ENCODE measurements around the gene SRSF4.

Gene SRSF4

GRCh38 chr1:29200906-29201594 is 19.4 kb upstream of the SRSF4 start:
- no peak for DNase-seq

GRCh38 chr1:29197993-29198392 is 16.3 kb upstream of the SRSF4 start:
- DNase-seq, result no peak

DNA sequence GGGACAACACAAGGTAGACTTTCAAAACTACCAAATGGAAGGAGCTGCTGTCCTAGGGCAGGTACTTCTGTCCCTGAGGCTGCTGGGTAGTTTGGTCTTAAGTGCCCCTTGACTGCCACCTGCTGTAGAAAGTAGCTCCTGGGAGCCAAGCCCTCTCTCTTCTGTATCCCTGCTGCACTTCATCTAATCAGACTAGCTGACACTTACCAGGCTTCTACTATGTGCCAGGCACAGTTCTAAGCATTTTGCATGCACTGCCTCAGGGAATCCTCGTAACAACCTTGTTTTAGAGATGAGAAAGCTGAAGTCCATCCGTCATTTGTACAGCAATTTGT is 15.9 kb upstream of the SRSF4 start:
- peak; percentile 16 for DNase-seq

DNA sequence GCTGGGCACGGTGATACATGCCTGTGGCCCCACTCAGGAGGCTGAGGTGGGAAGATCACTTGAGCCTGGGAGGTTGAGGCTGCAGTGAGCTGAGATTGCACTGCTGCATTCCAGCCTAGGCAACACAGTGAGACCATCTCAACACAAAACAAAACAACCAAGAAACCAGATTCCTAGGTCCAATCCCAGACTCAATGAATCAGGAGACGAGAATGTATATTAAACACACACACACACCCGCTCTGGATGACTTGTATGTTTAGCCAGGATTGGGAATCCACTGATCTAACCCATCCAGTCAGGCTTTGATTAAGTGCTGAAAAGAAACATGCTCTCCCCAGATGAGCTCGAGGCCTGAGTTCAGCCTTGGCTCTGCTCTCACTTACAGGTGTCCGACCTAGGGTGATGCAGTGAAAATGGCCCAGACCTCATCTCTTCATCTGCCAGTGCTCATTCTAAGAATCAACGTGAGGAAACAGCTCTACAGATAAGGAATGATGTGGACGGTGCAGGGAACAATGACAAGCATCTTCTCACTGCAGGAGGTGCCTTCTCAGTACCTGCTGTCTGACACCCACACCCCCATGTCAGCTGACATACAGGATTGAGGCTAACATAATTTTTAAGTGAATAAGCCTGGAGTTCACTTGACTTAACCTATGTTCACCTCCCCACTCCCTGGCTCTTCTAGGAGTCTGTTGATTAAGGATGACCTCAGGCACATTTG is 15.3 kb upstream of the SRSF4 start:
- DNase-seq, result no peak

DNA sequence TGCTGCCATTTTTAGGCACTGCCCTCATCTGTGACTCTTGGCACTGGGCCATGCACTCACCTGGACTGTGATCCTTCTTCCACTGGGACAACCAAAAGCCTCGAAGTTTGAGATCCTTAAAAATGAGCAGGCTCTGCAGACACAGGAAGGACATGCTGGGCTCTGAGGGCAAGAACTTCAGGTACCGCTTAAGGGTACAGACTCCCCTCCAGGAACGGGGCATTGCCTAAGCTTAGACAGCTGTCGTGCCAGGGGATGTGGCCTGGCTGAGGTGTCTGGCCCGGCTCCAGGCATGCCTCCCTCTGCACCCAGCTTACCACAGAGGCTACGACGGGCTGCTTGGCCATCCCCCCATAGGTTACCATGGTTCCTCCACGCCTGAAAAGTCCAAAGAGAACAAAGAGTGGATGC is 14.2 kb upstream of the SRSF4 start:
- no peak for DNase-seq

GRCh38 chr1:29193879-29194455 is 12.3 kb upstream of the SRSF4 start:
- no peak for DNase-seq

- no peak for DNase-seq
These were observed 9.0 kb upstream of the SRSF4 start for GRCh38 chr1:29190718-29191117.

- no peak for DNase-seq
These were observed 5.0 kb upstream of the SRSF4 start for GRCh38 chr1:29186707-29187106.

DNA sequence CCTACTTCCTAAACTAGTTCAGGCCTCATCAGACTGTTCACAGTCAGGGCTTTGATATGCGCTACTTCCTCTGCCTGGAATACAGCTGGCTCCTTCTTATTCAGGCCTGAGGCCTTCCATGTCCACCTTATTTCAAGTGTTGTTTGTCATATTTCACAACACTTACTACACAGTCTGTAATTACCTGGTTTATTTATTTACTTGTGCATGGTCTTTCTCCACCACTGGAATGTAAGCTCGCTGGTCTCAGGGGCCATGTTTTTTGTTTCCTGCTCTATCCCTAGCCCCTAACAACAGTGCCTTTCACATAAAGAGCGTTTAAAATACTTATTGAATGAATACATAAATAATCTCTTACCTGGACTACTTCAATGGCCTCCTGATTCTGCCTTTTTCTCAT is 4.6 kb upstream of the SRSF4 start:
- no peak for DNase-seq

GRCh38 chr1:29183287-29183686 is 1.6 kb upstream of the SRSF4 start:
- no peak for DNase-seq

DNA sequence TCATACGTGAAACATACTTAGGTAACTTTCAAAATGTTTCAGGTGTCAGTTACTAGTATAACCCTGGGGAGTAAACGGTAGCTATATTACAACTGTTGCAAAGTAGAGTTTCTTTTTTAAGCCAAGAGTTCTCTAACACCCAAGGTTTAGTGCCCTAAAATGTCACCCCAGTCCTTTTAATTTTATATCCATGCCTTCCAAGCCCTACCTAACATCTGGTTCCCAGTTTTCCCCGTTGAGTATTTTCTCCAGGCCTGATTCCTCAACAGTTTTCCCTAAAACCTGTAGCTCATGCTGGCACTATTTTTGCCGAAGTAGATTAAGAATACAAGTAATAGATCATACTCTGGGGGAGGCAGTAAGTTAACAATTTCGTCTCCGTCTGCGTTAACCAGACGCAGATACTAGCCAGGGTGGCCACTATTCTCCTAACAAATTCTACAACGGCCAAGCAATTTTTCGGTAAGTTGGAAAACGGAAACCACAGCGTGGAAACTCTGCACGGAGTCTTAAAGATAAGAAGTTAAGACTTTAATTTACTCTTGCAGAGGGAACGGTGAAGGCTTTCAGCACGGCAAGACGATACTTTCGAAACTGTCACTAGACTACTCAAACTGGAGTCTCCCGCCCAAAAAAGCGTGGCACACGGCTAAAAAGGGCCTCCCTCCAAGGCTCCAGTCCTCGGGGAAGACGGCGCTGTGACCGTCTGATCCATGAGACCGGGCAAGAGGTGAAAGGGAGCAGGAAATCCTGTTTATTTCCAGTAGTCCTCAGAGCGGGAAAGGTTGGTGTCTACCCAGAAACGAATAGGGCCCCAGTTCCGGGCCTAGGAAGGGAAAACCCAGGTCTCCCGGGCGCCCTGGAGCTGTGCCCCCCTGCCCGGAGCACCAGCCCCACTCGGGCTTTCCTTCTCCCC is 945 bp downstream of the SRSF4 start:
- DNase-seq, result no peak

GRCh38 chr1:29179641-29180184 is 2.0 kb downstream of the SRSF4 start:
- no peak for DNase-seq

DNA sequence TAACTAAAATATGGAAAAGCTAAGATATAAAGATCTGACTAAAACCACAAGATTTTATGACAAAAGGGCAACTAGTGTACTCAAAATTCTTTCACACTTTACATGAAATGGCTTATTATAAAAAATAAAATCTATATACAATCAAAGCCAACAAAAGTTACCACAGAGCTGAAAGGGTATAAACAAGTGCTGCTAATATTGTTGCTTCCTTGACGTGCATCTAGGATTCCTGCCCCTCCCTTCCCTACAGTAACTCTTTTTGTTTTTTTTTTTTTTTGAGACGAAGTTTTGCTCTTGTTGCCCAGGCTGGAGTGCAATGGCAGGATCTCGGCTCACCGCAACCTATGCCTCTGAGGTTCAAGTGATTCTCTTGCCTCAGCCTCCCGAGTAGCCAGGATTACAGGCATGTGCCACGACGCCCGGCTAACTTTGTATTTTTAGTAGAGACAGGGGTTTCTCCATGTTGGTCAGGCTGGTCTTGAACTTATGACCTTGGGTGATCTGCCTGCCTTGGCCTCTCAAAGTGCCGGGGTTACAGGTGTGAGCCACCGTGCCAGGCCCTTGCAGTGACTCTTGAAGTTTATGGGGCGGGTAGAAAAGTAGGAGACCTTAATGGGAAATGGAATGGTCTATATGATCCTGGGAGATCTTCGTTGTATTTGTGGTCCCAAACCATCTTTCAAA is 4.5 kb downstream of the SRSF4 start:
- DNase-seq, result no peak

- DNase-seq, result no peak
These were observed 5.1 kb downstream of the SRSF4 start for GRCh38 chr1:29176576-29176975.

GRCh38 chr1:29172415-29172939 is 9.2 kb downstream of the SRSF4 start:
- DNase-seq, result no peak

GRCh38 chr1:29171521-29171920 is 10.2 kb downstream of the SRSF4 start:
- no peak for DNase-seq

DNA sequence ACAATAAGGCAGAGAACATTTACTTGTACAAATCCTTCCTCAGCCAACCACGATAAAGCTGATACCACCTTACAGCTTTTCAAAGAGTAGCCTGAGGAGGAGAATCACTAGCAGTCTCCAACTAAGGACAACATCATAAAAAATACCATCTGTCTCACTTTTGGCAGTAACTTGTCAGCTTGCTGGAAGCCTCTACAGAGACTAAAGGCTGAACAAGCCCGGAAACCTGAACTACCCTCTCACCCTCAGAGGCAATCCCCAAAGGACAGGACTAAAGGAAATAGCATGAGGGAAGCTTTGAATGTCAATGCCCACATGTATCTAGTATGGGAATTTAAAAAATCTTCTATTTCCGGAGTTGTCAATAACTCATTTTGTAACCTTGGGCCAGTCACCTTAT is 10.6 kb downstream of the SRSF4 start:
- DNase-seq, result no peak

DNA sequence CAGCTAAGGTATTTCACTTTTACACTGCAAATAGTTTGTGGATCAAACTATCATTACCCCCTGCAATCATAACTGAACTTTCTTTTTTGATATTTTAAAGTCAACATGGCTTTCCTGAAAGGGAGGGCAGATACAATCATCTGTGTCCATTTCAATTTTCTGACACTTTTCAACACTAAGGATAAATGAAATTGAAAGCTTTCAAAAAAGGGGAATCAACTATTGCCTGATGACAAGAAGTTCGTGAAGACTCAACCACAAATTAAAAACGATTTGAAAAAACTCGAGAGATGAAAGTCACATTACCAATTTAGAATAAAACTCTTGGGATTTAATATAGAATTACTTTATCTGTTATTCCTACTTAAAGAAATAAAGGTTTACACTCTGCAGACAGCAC is 11.7 kb downstream of the SRSF4 start:
- DNase-seq, result no peak

DNA sequence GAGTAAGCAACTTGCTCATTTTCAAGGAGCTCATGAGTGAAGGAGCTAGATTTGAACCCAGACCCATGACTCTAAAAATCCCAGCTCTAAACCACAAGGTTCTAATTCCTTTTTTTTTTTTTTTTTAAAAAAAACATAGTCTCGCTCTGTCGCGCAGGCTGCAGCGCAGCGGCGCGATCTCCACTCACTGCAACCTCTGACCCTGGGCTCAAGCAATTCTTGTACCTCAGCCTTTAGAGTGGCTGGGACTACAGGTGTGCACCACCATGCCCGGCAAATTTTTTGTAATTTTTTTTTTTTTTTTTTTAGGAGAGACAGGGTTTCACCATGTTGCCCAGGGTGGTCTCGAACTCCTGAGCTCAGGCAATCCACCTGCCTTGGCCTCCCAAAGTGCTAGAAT is 13.8 kb downstream of the SRSF4 start:
- no peak for DNase-seq

- no peak for DNase-seq
These were observed 15.3 kb downstream of the SRSF4 start for GRCh38 chr1:29166291-29166878.

- no peak for DNase-seq
These were observed 17.1 kb downstream of the SRSF4 start for GRCh38 chr1:29164588-29164987.
